Measurements from ENCODE around the gene CDAN1. TPM values are rescaled to one million over a fixed set of nuclear protein-coding genes. Genes with fewer than 3 reads are reported as not detected.

The CDAN1 gene
- total RNA-seq, 6 experiments from 2014 or later: 12.4 to 17.7 (median 16.0) TPM

DNA sequence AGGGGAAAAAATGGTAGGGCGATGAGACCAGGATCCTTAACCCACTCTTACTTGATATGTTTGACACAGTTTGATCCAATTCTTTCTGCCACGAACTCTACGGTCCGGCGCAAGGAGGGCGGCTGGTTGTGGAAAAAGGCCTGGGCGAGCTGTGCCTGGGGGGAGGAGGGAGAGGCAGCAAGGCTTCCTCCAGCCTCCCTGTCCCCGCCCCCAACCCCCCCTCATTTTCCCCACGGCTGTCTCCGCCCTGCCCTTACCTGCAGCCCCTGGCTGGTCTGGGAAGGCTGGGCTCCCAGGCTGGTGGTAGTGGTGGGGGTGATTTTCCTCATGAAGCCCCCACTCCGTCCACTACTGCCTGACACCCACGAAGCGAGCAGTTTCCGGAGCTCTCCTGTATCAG lies 8.0 kb downstream of the CDAN1 start:
- TF ChIP-seq CTCF (IDR thresholded peaks at IDR 0.05): no peak
- Mint-ChIP-seq H3K4me1 (ENCODE audit: low read depth) (peaks cover 6% of the 10 kb centered on the region), H3K27me3 (ENCODE audit: insufficient read depth) (peaks cover 2% of the 10 kb centered on the region), H3K27ac (no peak overlapping the region), H3K4me3 (no peak overlapping the region), H3K36me3 (ENCODE audit: low read depth) (peaks cover 30% of the 10 kb centered on the region; the same call in 1 of the 2 replicates), H3K9me3 (no peaks in the 10 kb centered on the region)
- no peak for DNase-seq

- peaks cover 6% of the 10 kb centered on the region for H3K4me1 Mint-ChIP-seq (ENCODE audit: low read depth)
- peaks cover 30% of the 10 kb centered on the region; the same call in 1 of the 2 replicates for H3K36me3 Mint-ChIP-seq (ENCODE audit: low read depth)
- no peaks in the 10 kb centered on the region for H3K9me3 Mint-ChIP-seq
- H3K27me3 Mint-ChIP-seq (ENCODE audit: insufficient read depth): peaks cover 2% of the 10 kb centered on the region
- DNase-seq: no peak
- H3K27ac Mint-ChIP-seq: no peak overlapping the region; the same call in 1 of the 2 replicates
- H3K4me3 Mint-ChIP-seq: no peak overlapping the region
- no peak for TF ChIP-seq CTCF (IDR thresholded peaks at IDR 0.05)
Measured at GRCh38 chr15:42728560-42728959, 8.4 kb downstream of the CDAN1 start.

DNA sequence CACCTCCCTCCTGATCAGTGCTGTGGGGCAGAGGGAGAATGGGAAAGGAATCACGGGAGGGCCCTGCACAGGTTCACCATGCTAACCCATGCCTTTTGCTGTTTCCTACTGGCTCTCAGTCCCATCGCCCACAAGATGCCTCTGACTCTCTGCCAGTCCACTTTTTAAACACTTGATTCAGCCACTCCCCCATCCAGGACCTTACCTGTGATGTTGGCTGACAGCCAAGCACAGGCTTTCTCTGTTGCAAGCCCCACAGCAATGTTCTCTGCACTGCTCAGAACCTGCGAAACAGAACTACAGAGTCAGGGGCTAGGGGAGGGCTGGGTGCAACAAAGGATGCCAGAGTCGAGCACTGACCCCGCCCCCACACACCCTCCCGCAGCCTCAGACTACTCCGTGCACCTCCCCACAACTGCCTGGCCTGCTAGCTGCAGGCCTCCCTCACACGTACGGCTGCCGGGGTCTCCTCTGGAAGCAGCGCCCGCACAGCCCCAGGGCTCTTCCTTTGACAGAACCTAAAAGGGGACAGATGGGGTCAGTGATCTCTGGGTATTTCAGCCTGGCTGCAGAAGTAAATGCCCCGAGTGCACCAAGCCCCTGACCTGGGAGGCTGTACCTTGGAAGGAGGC lies 9.1 kb downstream of the CDAN1 start:
- TF ChIP-seq CTCF (IDR thresholded peaks at IDR 0.05): no peak
- Mint-ChIP-seq H3K36me3 (ENCODE audit: low read depth) (peaks cover 26% of the 10 kb centered on the region; the same call in 1 of the 2 replicates), H3K27me3 (ENCODE audit: insufficient read depth) (peaks cover 2% of the 10 kb centered on the region), H3K4me1 (ENCODE audit: low read depth) (peaks cover 6% of the 10 kb centered on the region), H3K27ac (no peak overlapping the region), H3K9me3 (no peaks in the 10 kb centered on the region), H3K4me3 (no peak overlapping the region)
- no peak for DNase-seq

- peaks cover 6% of the 10 kb centered on the region for H3K4me1 Mint-ChIP-seq (ENCODE audit: low read depth)
- no peak for TF ChIP-seq CTCF (IDR thresholded peaks at IDR 0.05)
- no peaks in the 10 kb centered on the region; the same call in 1 of the 2 replicates for H3K27me3 Mint-ChIP-seq (ENCODE audit: insufficient read depth)
- DNase-seq: no peak
- H3K27ac Mint-ChIP-seq: no peak overlapping the region
- H3K4me3 Mint-ChIP-seq: no peak overlapping the region
- H3K36me3 Mint-ChIP-seq (ENCODE audit: low read depth): peaks cover 18% of the 10 kb centered on the region; the same call in 1 of the 2 replicates
- no peaks in the 10 kb centered on the region for H3K9me3 Mint-ChIP-seq
Measured at GRCh38 chr15:42726114-42726513, 10.8 kb downstream of the CDAN1 start.

GRCh38 chr15:42725331-42725903 lies 11.5 kb downstream of the CDAN1 start:
- H3K27ac Mint-ChIP-seq: peak overlapping the region; percentile 34; the same call in 1 of the 2 replicates
- no peak for DNase-seq
- H3K4me1 Mint-ChIP-seq (ENCODE audit: low read depth): peaks cover 6% of the 10 kb centered on the region
- no peak overlapping the region for H3K4me3 Mint-ChIP-seq
- no peaks in the 10 kb centered on the region; the same call in 1 of the 2 replicates for H3K27me3 Mint-ChIP-seq (ENCODE audit: insufficient read depth)
- no peak for TF ChIP-seq CTCF (IDR thresholded peaks at IDR 0.05)
- H3K9me3 Mint-ChIP-seq: no peaks in the 10 kb centered on the region
- peaks cover 15% of the 10 kb centered on the region; the same call in 1 of the 2 replicates for H3K36me3 Mint-ChIP-seq (ENCODE audit: low read depth)

All from HFFc6 (cell line).